ENCODE results near the gene ZBTB20.

GRCh38 chr3:114404590-114404989 lies 742.5 kb downstream of the ZBTB20 start:
- TF ChIP-seq CTCF (IDR thresholded peaks at IDR 0.05): no peak
- no peak for TF ChIP-seq POLR2AphosphoS5 (IDR thresholded peaks at IDR 0.05)
